Endothelial cell of umbilical vein (primary cell): ENCODE results near the gene S100A9. TPM values are rescaled to one million over a fixed set of nuclear protein-coding genes. Genes with fewer than 3 reads are reported as not detected.

Experiments
- BruUV-seq: library from RNA; stranded (reverse); fragments of 400-500 nt; replicated peaks from 2 replicates; lab custom pipeline; 2021; lab: Mats Ljungman, UMichigan
- CTCF ChIA-PET: fragments of 300-600, 350-600 bp; sonication (Branson Sonifier 250); formaldehyde crosslinking; loops from one replicate; lab custom pipeline; 2021; ENCODE audit warnings: antibody characterized with exemption, inconsistent platforms; lab: Charles Lee
- POLR2A ChIA-PET: fragments of 300-600, 350-600 bp; sonication (Branson Sonifier 250); formaldehyde crosslinking; loops from one replicate; lab custom pipeline; 2021; ENCODE audit warnings: antibody characterized with exemption, inconsistent platforms; lab: Charles Lee
- DNase-seq: peaks from one replicate; pipeline ENCODE4 v3.0.0-alpha.2; 2011; ENCODE audit warnings: low read depth, low spot score
- FAIRE-seq: peaks from 2 replicates; lab custom pipeline; 2011; peaks lifted over from hg19 to GRCh38; lab: Jason Lieb, UNC
- H2AFZ ChIP-seq: 2 replicates; pipeline ENCODE4 v1.6.0; 2012; ENCODE audit warnings: low read depth, low read length, control low read depth, inconsistent platforms
- H3K27ac ChIP-seq: 2 replicates; pipeline ENCODE4 v1.5.1; 2011; ENCODE audit warnings: low read depth, mild to moderate bottlenecking, control low read depth, low read length, moderate library complexity; ENCODE audit not compliant: insufficient read depth
- H3K27me3 ChIP-seq, 2 experiments: 2 replicates each; pipeline versions ENCODE4 v1.6.0 to v1.6.1; 2011; ENCODE audit warnings: low read length in 2 of 2, mixed read lengths in 1 of 2; ENCODE audit not compliant: control insufficient read depth in 2 of 2, insufficient read depth in 2 of 2
- H3K36me3 ChIP-seq, 2 experiments: 2 replicates in 1 of 2; 3 replicates in 1 of 2; pipeline ENCODE4 v1.5.1; 2011; ENCODE audit warnings: low read length in 2 of 2, mild to moderate bottlenecking in 1 of 2, moderate library complexity in 1 of 2; ENCODE audit not compliant: control insufficient read depth in 2 of 2, insufficient read depth in 2 of 2; ENCODE audit errors: extremely low read depth in 1 of 2
- H3K4me1 ChIP-seq: 3 replicates; pipeline ENCODE4 v1.5.1; 2011; ENCODE audit warnings: mild to moderate bottlenecking, low read length; ENCODE audit not compliant: control insufficient read depth, insufficient read depth; ENCODE audit errors: extremely low read depth
- H3K4me2 ChIP-seq: 2 replicates; pipeline ENCODE4 v1.6.1; 2011; ENCODE audit warnings: low read length, control low read depth, mixed read lengths; ENCODE audit not compliant: insufficient read depth
- H3K4me3 ChIP-seq, 3 experiments: fragments of 200-600 bp in 1 of 3; sonication (generic), shearing (Covaris generic) in 1 of 3; replicated peaks in 1 of 3; 2 replicates each; pipeline ENCODE4 v1.5.1; 2011 to 2016; ENCODE audit warnings: control low read depth in 3 of 3, low read length in 3 of 3, mild to moderate bottlenecking in 2 of 3, inconsistent platforms in 1 of 3, low read depth in 1 of 3, moderate library complexity in 1 of 3; ENCODE audit not compliant: insufficient read depth in 1 of 3
- H3K79me2 ChIP-seq: 2 replicates; pipeline ENCODE4 v1.6.0; 2012; ENCODE audit warnings: low read length, inconsistent platforms; ENCODE audit not compliant: control insufficient read depth, insufficient read depth
- H3K9ac ChIP-seq: replicated peaks from 2 replicates; pipeline ENCODE3; 2011; ENCODE audit warnings: low read length, control low read depth; ENCODE audit not compliant: insufficient read depth; ENCODE audit errors: extremely low read depth
- H3K9me1 ChIP-seq: replicated peaks from 3 replicates; pipeline ENCODE4 v1.6.0; 2011; ENCODE audit warnings: mild to moderate bottlenecking, low read length; ENCODE audit not compliant: control insufficient read depth, insufficient read depth; ENCODE audit errors: extremely low read depth
- H3K9me3 ChIP-seq: replicated peaks from 2 replicates; pipeline ENCODE4 v1.5.1; 2012; ENCODE audit warnings: low read length, inconsistent platforms; ENCODE audit not compliant: control insufficient read depth, insufficient read depth
- H4K20me1 ChIP-seq: replicated peaks from 2 replicates; pipeline ENCODE3; 2011; ENCODE audit warnings: mild to moderate bottlenecking, low read length; ENCODE audit not compliant: control insufficient read depth, insufficient read depth; ENCODE audit errors: extremely low read depth
- EZH2 ChIP-seq: IDR thresholded peaks from 2 replicates; pipeline ENCODE4 v1.6.1; 2012; ENCODE audit warnings: borderline replicate concordance, low read depth, mild to moderate bottlenecking, moderate library complexity, low read length, inconsistent platforms; ENCODE audit not compliant: severe bottlenecking
- GATA2 ChIP-seq: IDR thresholded peaks from 2 replicates; pipeline ENCODE4 v1.7.0; 2011; ENCODE audit warnings: low read depth, mild to moderate bottlenecking, moderate library complexity, mixed read lengths, low read length; ENCODE audit not compliant: insufficient read length, insufficient read depth
- MAX ChIP-seq: IDR thresholded peaks from 2 replicates; pipeline ENCODE4 v1.6.1; 2011; ENCODE audit not compliant: insufficient read depth, insufficient read length
- POLR2A ChIP-seq: IDR thresholded peaks from 2 replicates; pipeline ENCODE4 v1.6.1; 2012; ENCODE audit warnings: low read depth, mild to moderate bottlenecking, control low read depth, low read length
- POLR2AphosphoS5 ChIP-seq: IDR thresholded peaks from 2 replicates; pipeline ENCODE4 v1.6.1; 2012; ENCODE audit warnings: low read depth, mild to moderate bottlenecking, control low read depth, low read length, moderate library complexity; ENCODE audit not compliant: insufficient read depth
- dilution Hi-C: fragments of 300-500 bp; cut with MboI; formaldehyde crosslinking; loops from one replicate; pipeline ENCODE4 v1.15.0; 2019; ENCODE audit warnings: low sequenced_read_pairs; ENCODE audit not compliant: extremely low pct_ligation_motif_present
- intact Hi-C: fragments of 100-400 bp; cut with micrococcal nuclease; formaldehyde crosslinking; loops from one replicate; pipeline ENCODE4 v1.10.0; 2022
- polyA plus RNA-seq, 4 experiments: library from polyadenylated mRNA; depleted of rRNA in 3 of 4; stranded (reverse) in 3 of 4; unstranded in 1 of 4; fragments of >200 nt; gene quantifications; 2 replicates each; pipeline versions ENCODE4 v1.2.1 to v1.2.3, GENCODE V29; 2011 to 2012; ENCODE audit warnings: missing spikeins in 1 of 4
- total RNA-seq: library from RNA; stranded (reverse); gene quantifications from 2 replicates; pipeline ENCODE4 v1.2.3, GENCODE V29; 2021

Gene S100A9
- total and polyA plus RNA-seq, 2 donors (not counting 3 experiments of a cell fraction or from before 2014, with no cell fraction given): not detected

GRCh38 chr1:153379591-153379990 is 21.9 kb downstream of the S100A9 start:
- no peaks in the 10 kb centered on the region for H3K79me2 ChIP-seq
- no peaks in the 10 kb centered on the region for H3K9me3 ChIP-seq
- H3K4me3 ChIP-seq: no peak overlapping the region
- FAIRE-seq: no peak
- no peak for DNase-seq
- no peak for TF ChIP-seq EZH2
- TF ChIP-seq POLR2AphosphoS5: no peak
- TF ChIP-seq MAX: no peak
- H4K20me1 ChIP-seq: no peaks in the 10 kb centered on the region
- intact Hi-C loops (no loop called here), dilution Hi-C loops (no loop called here)
- no peaks in the 10 kb centered on the region for H3K36me3 ChIP-seq
- no peaks in the 10 kb centered on the region for H3K4me1 ChIP-seq
- no peak overlapping the region for H3K9ac ChIP-seq
- H3K4me2 ChIP-seq: no peak overlapping the region
- ChIA-PET POLR2A (no interaction called here), CTCF (no interaction called here)
- no peak overlapping the region for H3K27ac ChIP-seq
- no peak overlapping the region for H2AFZ ChIP-seq
- H3K9me1 ChIP-seq: no peaks in the 10 kb centered on the region
- H3K27me3 ChIP-seq: no peaks in the 10 kb centered on the region
- BruUV-seq: no TSS peak

- Histone ChIP-seq H3K79me2 (no peaks in the 10 kb centered on the region), H3K4me3 (no peak overlapping the region), H3K36me3 (no peaks in the 10 kb centered on the region), H3K4me1 (no peaks in the 10 kb centered on the region), H3K4me2 (no peak overlapping the region), H3K9me1 (no peaks in the 10 kb centered on the region), H3K27ac (no peak overlapping the region), H2AFZ (no peak overlapping the region), H3K27me3 (no peaks in the 10 kb centered on the region), H3K9me3 (no peaks in the 10 kb centered on the region), H3K9ac (no peak overlapping the region), H4K20me1 (no peaks in the 10 kb centered on the region)
- FAIRE-seq (no peak), DNase-seq (no peak)
- no TSS peak for BruUV-seq
- dilution Hi-C loops (no loop called here), intact Hi-C loops (no loop called here)
- ChIA-PET POLR2A (no interaction called here), CTCF (no interaction called here)
- TF ChIP-seq POLR2AphosphoS5 (no peak), MAX (no peak), EZH2 (no peak), POLR2A (no peak), GATA2 (no peak)
These were observed 23.1 kb downstream of the S100A9 start for GRCh38 chr1:153380711-153381110.
